ENCODE data around the gene AMOTL2. TPM values are rescaled to one million over a fixed set of nuclear protein-coding genes. Genes with fewer than 3 reads are reported as not detected.

AMOTL2 gene
- total and polyA plus RNA-seq, 2 experiments from 2014 or later: 17.9 to 102 TPM

- Mint-ChIP-seq H3K27me3 (ENCODE audit: insufficient read depth, low read depth, poor library complexity) (peaks cover 22% of the 10 kb centered on the region), H3K27ac (no peak overlapping the region), H3K9me3 (no peaks in the 10 kb centered on the region), H3K4me1 (peaks cover 44% of the 10 kb centered on the region), H3K36me3 (ENCODE audit: low read depth) (no peaks in the 10 kb centered on the region), H3K4me3 (no peak overlapping the region)
- ATAC-seq (no peak), DNase-seq (ENCODE audit: low spot score) (no peak)
- no peak overlapping the region for H3K4me3 ChIP-seq
- H3K4me2 ChIP-seq: no peak overlapping the region
- no peaks in the 10 kb centered on the region for H3K36me3 ChIP-seq (ENCODE audit: insufficient read depth)
- H3K4me1 ChIP-seq (ENCODE audit: insufficient read depth): peaks cover 39% of the 10 kb centered on the region
- H3K79me2 ChIP-seq (replicated peaks; ENCODE audit: insufficient read depth): no peaks in the 10 kb centered on the region
- H3K9me2 ChIP-seq (ENCODE audit: insufficient read depth): no peaks in the 10 kb centered on the region
- peaks cover 39% of the 10 kb centered on the region for H3K27me3 ChIP-seq (ENCODE audit: insufficient read depth)
- 0 out of 2 replicates have a peak, but pooled peaks cover 9% of the 10 kb centered on the region for H3F3A ChIP-seq (replicated peaks; ENCODE audit: low read depth)
- no peaks in the 10 kb centered on the region for H4K20me1 ChIP-seq (replicated peaks; ENCODE audit: insufficient read depth)
- H3K27ac ChIP-seq (ENCODE audit: low read depth): no peak overlapping the region
- H2AFZ ChIP-seq: no peak overlapping the region
- no peak for TF ChIP-seq REST (IDR thresholded peaks at IDR 0.05; ENCODE audit: unreplicated experiment)
- TF ChIP-seq ZNF331 (CRISPR knock-in tag; IDR thresholded peaks at IDR 0.05; ENCODE audit: low read depth): no peak
- no peak for TF ChIP-seq ZNF114 (CRISPR knock-in tag; IDR thresholded peaks at IDR 0.05)
- no peak for TF ChIP-seq CREB1 (CRISPR knock-in tag; IDR thresholded peaks at IDR 0.05; ENCODE audit: low read depth)
- TF ChIP-seq CTCF (conservative IDR thresholded peaks at IDR 0.05; ENCODE audit: low read depth in 2 of 2): no peak
- TF ChIP-seq EZH2 (IDR thresholded peaks at IDR 0.05; ENCODE audit: low read depth, unreplicated experiment): no peak
- TF ChIP-seq POLR2AphosphoS5 (IDR thresholded peaks at IDR 0.05; ENCODE audit: low read depth): no peak
- TF ChIP-seq ETS1 (IDR thresholded peaks at IDR 0.05): no peak
- TF ChIP-seq STAT1 (IDR thresholded peaks at IDR 0.05; ENCODE audit: unreplicated experiment): no peak
- no peak for TF ChIP-seq JUNB (IDR thresholded peaks at IDR 0.05; ENCODE audit: unreplicated experiment)
- no peak for TF ChIP-seq EZH2phosphoT487 (IDR thresholded peaks at IDR 0.05; ENCODE audit: unreplicated experiment)
Measured at GRCh38 chr3:134311265-134311664, 63.0 kb downstream of the AMOTL2 start.
